Measurements from ENCODE around the gene C2CD2. TPM values are rescaled to one million over a fixed set of nuclear protein-coding genes. Genes with fewer than 3 reads are reported as not detected.

Gene C2CD2
- total and polyA plus RNA-seq, 2 of the 4 experiments (the other 2 are of a cell fraction): 15.6 to 25.3 TPM

- Histone ChIP-seq H4K8ac (ENCODE audit: low read depth in 2 of 2, low read length in 2 of 2) (no peak overlapping the region), H3K79me1 (ENCODE audit: low read depth in 1 of 2, low read length in 2 of 2) (no peaks in the 10 kb centered on the region), H2BK120ac (ENCODE audit: low read depth, low read length) (no peak overlapping the region), H4K5ac (ENCODE audit: low read depth, low read length) (no peak overlapping the region), H3K4me2 (ENCODE audit: low read depth, low read length) (no peak overlapping the region), H2BK20ac (ENCODE audit: low read depth, low read length) (no peak overlapping the region), H3K56ac (ENCODE audit: extremely low read depth, insufficient read depth, low read length) (no peak overlapping the region), H3K27ac (ENCODE audit: insufficient read depth, low read length) (no peak overlapping the region), H2BK5ac (ENCODE audit: low read depth, low read length, poor library complexity, severe bottlenecking) (no peak overlapping the region), H3K9me3 (ENCODE audit: control insufficient read depth, insufficient read depth, low read length) (no peaks in the 10 kb centered on the region), H3K9me1 (ENCODE audit: insufficient read depth, low read length) (peaks cover 4% of the 10 kb centered on the region; the same call in 1 of the 2 replicates), H3K4me1 (ENCODE audit: control insufficient read depth, insufficient read depth, low read length) (no peaks in the 10 kb centered on the region), H3K27me3 (ENCODE audit: control insufficient read depth, insufficient read depth, low read length) (no peaks in the 10 kb centered on the region), H3K36me3 (ENCODE audit: control insufficient read depth, insufficient read depth, low read length) (peaks cover 22% of the 10 kb centered on the region), H2AK9ac (replicated peaks; ENCODE audit: low read depth, low read length, poor library complexity) (no peak overlapping the region), H4K91ac (ENCODE audit: insufficient read depth, low read depth, low read length) (no peak overlapping the region), H2BK15ac (ENCODE audit: low read depth, low read length) (no peak overlapping the region), H3K9ac (ENCODE audit: low read depth, low read length) (no peak overlapping the region), H3K14ac (replicated peaks; ENCODE audit: low read depth, low read length) (no peak overlapping the region), H3K18ac (ENCODE audit: low read depth, low read length) (no peak overlapping the region), H3K4ac (ENCODE audit: low read depth, low read length) (no peak overlapping the region), H3K23ac (ENCODE audit: low read depth, low read length) (no peak overlapping the region), H2AFZ (replicated peaks; ENCODE audit: low read length, poor library complexity) (no peak overlapping the region), H4K20me1 (ENCODE audit: insufficient read depth, low read length) (no peaks in the 10 kb centered on the region), H2AK5ac (ENCODE audit: low read depth, low read length) (no peak overlapping the region), H3K4me3 (ENCODE audit: insufficient read depth, low read depth, low read length) (no peak overlapping the region)
- POLR2A ChIA-PET (ENCODE audit: unreplicated experiment): no interaction called here
- BruUV-seq (replicated peaks): no TSS peak
- in situ Hi-C loops (cut with MboI; ENCODE audit: low sequenced_read_pairs): no loop called here
- dilution Hi-C loops (cut with HindIII; ENCODE audit: low sequenced_read_pairs, unreplicated experiment): no loop called here
- intact Hi-C loops (cut with micrococcal nuclease): loop anchor here (5.0 kb wide), 1 partner anchor 282 kb away; no protein-coding TSS in a partner anchor
- 87% methylated on average over 3 of the region's 10 CpGs; no CpG with 5 or more reads in 1 of the 2 experiments for WGBS, 2 experiments (ENCODE audit: extremely low coverage in 2 of 2, insufficient read length in 1 of 2)
- DNase-seq (no peak), ATAC-seq (ENCODE audit: low read depth) (no peak)
- CTCF ChIA-PET: no interaction called here
- no peak for TF ChIP-seq RCOR1 (IDR thresholded peaks at IDR 0.05; ENCODE audit: insufficient replicate concordance, low read length)
- no peak for TF ChIP-seq MXI1 (IDR thresholded peaks at IDR 0.05; ENCODE audit: borderline replicate concordance, low read depth, low read length)
- no peak for TF ChIP-seq SMC3 (IDR thresholded peaks at IDR 0.05; ENCODE audit: low read depth, low read length)
- no peak for TF ChIP-seq MAZ (IDR thresholded peaks at IDR 0.05; ENCODE audit: borderline replicate concordance, low read depth, low read length)
Observed at GRCh38 chr21:41835711-41836154, 118.1 kb downstream of the C2CD2 start.

Small RNA genes within 50 kb of the gene (microRNA-seq; reads per million reads assigned to microRNA genes)
- not detected for gene RF00334 (ENCODE audit: insufficient read depth, insufficient read length)

Small RNA genes within 50 kb of the gene (small RNA-seq; reads per million reads assigned to genes)
- 0 to 0.08 (median 0) reads per million in 5 experiments for gene RF00334

Other genes starting within 250 kb of the C2CD2 start
- gene RIPK4, start 187.0 kb downstream of the C2CD2 start, total RNA-seq (2012; rRNA removed): under 0.01 TPM in 2 replicates
- gene RIPK4, start 187.0 kb downstream of the C2CD2 start, polyA plus RNA-seq (2012; rRNA removed): 0.03 TPM in 1 of 2 replicates, not detected in the other
- gene PRDM15, start 74.7 kb downstream of the C2CD2 start, total RNA-seq (2012; rRNA removed): 5.6 and 8.8 TPM in 2 replicates
- 7.3 and 7.6 TPM in 2 replicates for gene PRDM15, start 74.7 kb downstream of the C2CD2 start, polyA plus RNA-seq (2012; rRNA removed)
- gene ZBTB21, start 56.3 kb upstream of the C2CD2 start, total RNA-seq (2012; rRNA removed): 12.0 and 13.6 TPM in 2 replicates
- gene ZBTB21, start 56.3 kb upstream of the C2CD2 start, polyA plus RNA-seq (2012; rRNA removed): 6.8 and 7.8 TPM in 2 replicates
- gene UMODL1, start 117.3 kb upstream of the C2CD2 start, total RNA-seq (2012; rRNA removed): not detected in 2 replicates
- 0.02 TPM in 1 of 2 replicates, not detected in the other for gene UMODL1, start 117.3 kb upstream of the C2CD2 start, polyA plus RNA-seq (2012; rRNA removed)